ENCODE results near the gene KCNK3.
A peak's percentile ranks its signal among the peaks of the same experiment; 100 is the strongest.

Gene KCNK3

DNA sequence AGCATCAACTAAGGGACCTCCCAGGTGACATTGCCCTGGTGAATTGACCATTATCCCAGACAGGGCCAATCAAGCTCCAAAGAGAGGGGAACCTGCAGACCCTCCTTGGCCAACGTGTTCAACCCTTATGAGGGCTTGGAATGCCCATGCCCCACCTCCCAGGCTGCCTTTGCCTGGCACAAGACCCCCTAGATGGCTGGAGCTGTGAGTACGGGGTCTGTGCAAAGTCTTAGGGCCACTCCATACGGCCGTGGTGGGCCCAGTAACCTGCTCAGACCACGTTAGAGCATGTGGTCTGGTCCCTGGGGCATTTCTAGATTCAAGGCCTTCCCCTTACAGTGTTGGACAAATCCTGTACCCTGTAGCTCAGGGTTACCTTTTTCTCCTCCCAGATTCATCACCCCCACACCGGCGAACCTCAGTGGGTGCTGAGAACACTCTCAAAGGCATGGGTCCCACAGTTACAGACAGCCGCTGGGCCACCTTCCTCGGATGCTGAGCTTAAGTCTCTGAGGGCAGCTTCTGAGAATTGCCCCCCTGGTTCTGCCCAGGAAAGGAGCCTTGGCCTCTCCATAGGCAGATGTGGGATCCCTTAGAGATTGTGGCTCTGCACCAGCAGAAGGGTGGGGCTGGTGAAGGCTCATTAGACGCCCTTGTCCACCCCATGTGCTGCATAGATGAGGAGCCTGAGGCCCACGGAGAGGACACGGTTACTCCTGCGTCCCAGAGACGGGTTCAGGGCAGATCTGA lies 18.3 kb upstream of the KCNK3 start:
- TF ChIP-seq GATA2 (IDR thresholded peaks at IDR 0.05; ENCODE audit: low read depth, low read length): no peak
- TF ChIP-seq GATA3 (IDR thresholded peaks at IDR 0.05; ENCODE audit: low read depth, low read length): no peak

- TF ChIP-seq GATA2 (IDR thresholded peaks at IDR 0.05; ENCODE audit: low read depth, low read length) (no peak), GATA3 (IDR thresholded peaks at IDR 0.05; ENCODE audit: low read depth, low read length) (no peak)
These were observed 17.8 kb upstream of the KCNK3 start for GRCh38 chr2:26674771-26675170.

DNA sequence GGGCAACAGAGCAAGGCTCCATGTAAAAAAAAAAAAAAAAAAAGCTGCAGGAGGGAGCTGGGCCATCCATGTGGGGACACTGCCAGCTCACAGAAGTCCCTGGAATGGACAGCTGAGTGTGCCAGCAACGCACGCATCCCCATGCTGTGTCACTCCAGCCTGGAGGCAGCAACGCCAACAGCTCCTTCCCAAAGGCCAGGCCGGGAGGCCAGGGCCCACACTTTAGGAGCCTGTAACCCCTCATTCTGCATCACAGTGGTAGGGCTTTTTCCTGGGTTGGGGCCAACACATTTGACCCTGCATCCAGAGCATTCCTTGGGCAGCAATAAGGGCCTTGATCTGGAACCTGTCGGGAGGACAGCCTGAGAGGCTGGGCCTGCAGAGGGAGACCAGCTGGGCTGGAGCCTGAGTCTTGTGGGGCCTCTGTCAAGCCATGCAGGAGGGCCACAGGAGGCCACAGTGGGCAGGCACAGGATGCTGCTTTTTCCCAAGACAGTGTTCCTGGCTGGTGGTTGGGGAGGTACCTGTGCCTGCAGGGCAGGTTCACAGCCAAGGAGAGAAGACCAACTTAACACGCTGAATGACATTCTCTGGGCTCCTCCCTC lies 16.8 kb upstream of the KCNK3 start:
- no peak for TF ChIP-seq GATA3 (IDR thresholded peaks at IDR 0.05; ENCODE audit: low read depth, low read length)
- TF ChIP-seq GATA2 (IDR thresholded peaks at IDR 0.05; ENCODE audit: low read depth, low read length): no peak

DNA sequence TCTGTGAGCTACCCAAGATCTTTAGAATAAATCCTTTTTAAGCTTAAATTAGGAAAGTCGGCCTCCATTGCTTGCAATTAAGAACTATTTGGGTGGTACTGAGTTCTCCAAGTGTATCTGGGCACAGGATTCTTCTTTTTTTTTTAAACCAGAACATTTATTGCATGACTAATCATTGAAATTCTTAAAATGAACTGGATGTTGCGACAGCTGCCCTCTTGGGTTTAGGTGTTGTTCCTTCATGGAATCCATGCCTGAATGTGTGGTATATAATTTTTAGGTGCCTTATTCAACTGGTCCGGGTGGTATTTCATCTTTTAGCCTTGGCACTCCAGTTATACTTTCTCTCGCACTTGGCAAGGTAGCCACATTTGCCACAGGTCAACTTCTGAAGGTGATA lies 14.5 kb upstream of the KCNK3 start:
- TF ChIP-seq GATA2 (IDR thresholded peaks at IDR 0.05; ENCODE audit: low read depth, low read length) (no peak), GATA3 (IDR thresholded peaks at IDR 0.05; ENCODE audit: low read depth, low read length) (no peak)

GRCh38 chr2:26679867-26680266 lies 12.7 kb upstream of the KCNK3 start:
- TF ChIP-seq GATA2 (IDR thresholded peaks at IDR 0.05; ENCODE audit: low read depth, low read length) (no peak), GATA3 (IDR thresholded peaks at IDR 0.05; ENCODE audit: low read depth, low read length) (no peak)

- TF ChIP-seq GATA3 (IDR thresholded peaks at IDR 0.05; ENCODE audit: low read depth, low read length) (no peak), GATA2 (IDR thresholded peaks at IDR 0.05; ENCODE audit: low read depth, low read length) (peak; percentile 74)
These were observed 10.9 kb upstream of the KCNK3 start for GRCh38 chr2:26681656-26682055.

GRCh38 chr2:26682155-26682554 lies 10.4 kb upstream of the KCNK3 start:
- TF ChIP-seq GATA2 (IDR thresholded peaks at IDR 0.05; ENCODE audit: low read depth, low read length): no peak
- no peak for TF ChIP-seq GATA3 (IDR thresholded peaks at IDR 0.05; ENCODE audit: low read depth, low read length)

GRCh38 chr2:26683583-26683982 lies 8.9 kb upstream of the KCNK3 start:
- TF ChIP-seq GATA2 (IDR thresholded peaks at IDR 0.05; ENCODE audit: low read depth, low read length): no peak
- no peak for TF ChIP-seq GATA3 (IDR thresholded peaks at IDR 0.05; ENCODE audit: low read depth, low read length)

DNA sequence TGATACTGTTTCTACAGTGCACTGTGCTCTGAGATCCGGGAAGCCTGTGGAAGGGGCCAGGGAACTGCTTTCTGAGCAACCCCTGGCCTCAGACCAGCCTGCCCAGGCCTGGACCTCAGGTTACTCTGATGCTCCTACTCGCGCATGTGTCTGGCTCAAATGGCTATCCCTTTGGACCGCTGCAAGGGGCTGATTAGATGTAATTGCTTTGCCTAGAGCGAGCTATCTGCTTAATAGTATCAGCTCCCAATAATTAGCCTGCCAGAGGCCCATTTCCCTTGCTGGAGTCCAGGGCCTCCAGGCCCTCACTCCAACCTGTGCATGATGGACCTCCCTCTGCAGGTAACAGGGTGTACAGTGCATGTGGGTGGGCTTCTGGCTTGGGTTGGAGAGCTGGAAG lies 7.2 kb upstream of the KCNK3 start:
- peak; percentile 73 for TF ChIP-seq GATA2 (IDR thresholded peaks at IDR 0.05; ENCODE audit: low read depth, low read length)
- TF ChIP-seq GATA3 (IDR thresholded peaks at IDR 0.05; ENCODE audit: low read depth, low read length): no peak

DNA sequence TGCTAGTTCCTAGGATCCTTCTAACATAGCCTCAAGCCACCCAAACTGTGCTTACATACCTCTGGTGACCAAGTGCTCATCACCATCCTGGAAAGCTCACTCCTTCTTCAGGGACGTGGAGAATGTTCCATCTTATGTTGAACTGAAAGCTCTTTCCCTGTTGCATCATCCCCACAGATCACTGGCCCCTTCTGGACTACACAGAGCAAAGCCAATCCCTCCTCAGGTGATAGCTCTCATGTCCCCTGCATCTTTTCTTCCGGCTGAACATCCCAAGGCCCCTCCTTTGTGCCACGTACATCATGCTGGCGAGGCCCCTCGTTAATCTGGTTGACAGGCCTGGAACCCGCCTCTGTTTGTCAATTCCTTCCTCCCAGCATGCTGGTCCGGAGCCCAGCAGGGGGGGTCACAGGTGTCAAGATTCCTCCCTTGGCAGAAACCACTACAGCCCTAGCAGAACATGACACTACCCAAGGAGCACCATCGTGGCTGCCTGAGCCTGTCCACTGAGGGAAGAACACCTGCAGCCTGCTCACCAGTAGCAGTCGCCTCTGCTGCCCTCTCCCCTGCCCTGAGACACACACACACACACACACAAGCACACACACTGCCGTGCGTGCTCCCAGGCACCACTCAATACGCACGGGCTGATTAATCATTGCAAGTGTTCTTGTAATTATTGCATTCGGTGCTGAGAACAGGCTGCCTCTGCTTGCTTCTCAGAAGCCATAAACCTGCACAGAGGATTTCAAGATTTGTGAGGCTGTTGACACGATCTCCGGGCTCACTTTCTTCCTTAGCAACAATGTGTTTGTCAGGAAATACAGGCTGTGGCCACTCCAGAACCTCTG lies 6.3 kb upstream of the KCNK3 start:
- TF ChIP-seq GATA2 (IDR thresholded peaks at IDR 0.05; ENCODE audit: low read depth, low read length) (no peak), GATA3 (IDR thresholded peaks at IDR 0.05; ENCODE audit: low read depth, low read length) (no peak)

GRCh38 chr2:26687328-26687727 lies 5.2 kb upstream of the KCNK3 start:
- TF ChIP-seq GATA3 (IDR thresholded peaks at IDR 0.05; ENCODE audit: low read depth, low read length) (no peak), GATA2 (IDR thresholded peaks at IDR 0.05; ENCODE audit: low read depth, low read length) (no peak)

DNA sequence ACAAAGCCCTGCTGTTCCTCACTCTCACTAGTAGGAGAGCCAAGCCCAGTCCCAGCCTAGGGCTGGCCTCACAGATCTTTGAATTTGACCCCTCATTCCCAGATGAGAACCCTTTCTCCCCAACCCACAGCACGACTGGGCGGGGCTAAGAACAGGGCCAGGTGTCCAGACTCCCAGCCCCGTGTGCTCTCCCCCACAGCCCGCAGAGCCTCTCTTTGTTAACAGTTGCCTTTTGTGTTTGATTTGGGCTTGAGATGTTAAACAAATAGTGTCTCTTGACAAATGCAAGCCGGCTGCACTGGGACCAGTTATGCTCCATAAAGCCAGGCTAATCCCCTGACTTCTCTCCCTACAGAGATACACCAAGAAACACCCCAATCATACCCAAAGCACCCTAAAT lies 4.7 kb upstream of the KCNK3 start:
- TF ChIP-seq GATA2 (IDR thresholded peaks at IDR 0.05; ENCODE audit: low read depth, low read length) (no peak), GATA3 (IDR thresholded peaks at IDR 0.05; ENCODE audit: low read depth, low read length) (no peak)

- no peak for TF ChIP-seq GATA3 (IDR thresholded peaks at IDR 0.05; ENCODE audit: low read depth, low read length)
- no peak for TF ChIP-seq GATA2 (IDR thresholded peaks at IDR 0.05; ENCODE audit: low read depth, low read length)
These were observed 1.4 kb upstream of the KCNK3 start for GRCh38 chr2:26691161-26691560.

GRCh38 chr2:26691881-26692278 lies 642 bp upstream of the KCNK3 start:
- TF ChIP-seq GATA2 (IDR thresholded peaks at IDR 0.05; ENCODE audit: low read depth, low read length): no peak
- TF ChIP-seq GATA3 (IDR thresholded peaks at IDR 0.05; ENCODE audit: low read depth, low read length): no peak

Data from SH-SY5Y (cell line).